Peyer's patch (tissue), 4 donors: ENCODE data around the gene TBL3. TPM values are rescaled to one million over a fixed set of nuclear protein-coding genes. Genes with fewer than 3 reads are reported as not detected.

Source experiments
- DNase-seq, 3 donors: peaks; one replicate each; pipeline ENCODE4 v3.0.0-alpha.2; 2017 to 2019
- H3K27ac ChIP-seq, 4 donors: fragments of 200-600 bp; sonication (generic); one replicate each; pipeline ENCODE4 v1.5.1; 2016 to 2019
- H3K27me3 ChIP-seq, 2 donors: fragments of 200-600 bp; sonication (generic); one replicate each; pipeline ENCODE4 v1.5.1; 2019
- H3K36me3 ChIP-seq, 3 donors: fragments of 200-600 bp; sonication (generic); one replicate each; pipeline ENCODE4 v1.5.1; 2016 to 2019
- H3K4me1 ChIP-seq, 4 donors: fragments of 200-600 bp; sonication (generic); one replicate each; pipeline ENCODE4 v1.5.1; 2016 to 2019
- H3K4me3 ChIP-seq, 4 donors: fragments of 200-600 bp; sonication (generic); 1 replicate in 3 of 4; 2 replicates in 1 of 4; pipeline ENCODE4 v1.5.1; 2016 to 2019; ENCODE audit warnings: mild to moderate bottlenecking in 1 of 4
- H3K9me3 ChIP-seq, 4 donors: fragments of 200-600 bp; sonication (generic); one replicate each; pipeline ENCODE4 v1.5.1; 2016 to 2019; ENCODE audit warnings: mild to moderate bottlenecking in 1 of 4
- POLR2A ChIP-seq, 2 donors: fragments of 450-650 bp; IDR thresholded peaks; one replicate each; pipeline ENCODE4 v1.5.1; 2017; ENCODE audit warnings: antibody characterized with exemption in 2 of 2, mild to moderate bottlenecking in 2 of 2, moderate library complexity in 2 of 2
- total RNA-seq, 4 donors: library from RNA; depleted of rRNA; stranded (reverse); fragments of >200 nt; gene quantifications; one replicate each; pipeline ENCODE4 v1.1.0, GENCODE V29; 2016
- TF ChIP-seq, protein P1 (sequence below), 6 experiments: fragments of 450-650 bp in 4 of 6; fragments of 200-600 bp in 2 of 6; sonication (generic) in 1 of 6; IDR thresholded peaks; one replicate each; pipeline ENCODE4 v1.5.1; 2017 to 2019; ENCODE audit warnings: antibody characterized with exemption in 6 of 6, mild to moderate bottlenecking in 3 of 6, moderate library complexity in 1 of 6

The TBL3 gene
- total RNA-seq, 4 donors from 2014 or later = 19.8 to 50.8 (median 39.1) TPM

DNA sequence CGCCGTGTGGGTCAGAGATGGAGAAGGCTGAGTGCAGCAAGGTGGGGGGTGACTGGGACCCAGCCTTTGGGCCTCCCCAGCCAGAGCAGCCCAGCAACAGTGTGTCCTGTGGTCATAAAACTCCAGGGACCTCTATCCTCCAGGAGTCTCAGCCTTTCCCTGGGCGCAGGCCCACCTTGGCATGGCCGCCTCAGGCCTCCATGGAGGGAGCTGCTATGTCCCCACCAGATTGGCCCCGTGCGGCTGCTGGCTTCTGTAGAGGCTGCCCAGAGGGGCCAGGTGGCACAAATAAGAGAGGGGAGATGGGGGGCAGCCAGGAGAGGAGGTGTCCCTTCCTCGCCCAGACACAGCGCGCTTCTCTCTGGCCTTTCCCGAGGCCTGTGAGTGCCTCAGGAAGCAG lies 15.3 kb downstream of the TBL3 start:
- peaks cover 0 to 23% (median 0%) of the 10 kb centered on the region in 3 donors for H3K36me3 ChIP-seq
- no peak overlapping the region for H3K27ac ChIP-seq
- peaks cover 3 to 69% (median 31%) of the 10 kb centered on the region in 4 donors for H3K4me1 ChIP-seq
- no peak overlapping the region for H3K4me3 ChIP-seq
- peaks cover 0 to 22% of the 10 kb centered on the region in 2 donors for H3K27me3 ChIP-seq
- H3K9me3 ChIP-seq = no peaks in the 10 kb centered on the region
- no peak for DNase-seq
- TF ChIP-seq, protein P1, sequence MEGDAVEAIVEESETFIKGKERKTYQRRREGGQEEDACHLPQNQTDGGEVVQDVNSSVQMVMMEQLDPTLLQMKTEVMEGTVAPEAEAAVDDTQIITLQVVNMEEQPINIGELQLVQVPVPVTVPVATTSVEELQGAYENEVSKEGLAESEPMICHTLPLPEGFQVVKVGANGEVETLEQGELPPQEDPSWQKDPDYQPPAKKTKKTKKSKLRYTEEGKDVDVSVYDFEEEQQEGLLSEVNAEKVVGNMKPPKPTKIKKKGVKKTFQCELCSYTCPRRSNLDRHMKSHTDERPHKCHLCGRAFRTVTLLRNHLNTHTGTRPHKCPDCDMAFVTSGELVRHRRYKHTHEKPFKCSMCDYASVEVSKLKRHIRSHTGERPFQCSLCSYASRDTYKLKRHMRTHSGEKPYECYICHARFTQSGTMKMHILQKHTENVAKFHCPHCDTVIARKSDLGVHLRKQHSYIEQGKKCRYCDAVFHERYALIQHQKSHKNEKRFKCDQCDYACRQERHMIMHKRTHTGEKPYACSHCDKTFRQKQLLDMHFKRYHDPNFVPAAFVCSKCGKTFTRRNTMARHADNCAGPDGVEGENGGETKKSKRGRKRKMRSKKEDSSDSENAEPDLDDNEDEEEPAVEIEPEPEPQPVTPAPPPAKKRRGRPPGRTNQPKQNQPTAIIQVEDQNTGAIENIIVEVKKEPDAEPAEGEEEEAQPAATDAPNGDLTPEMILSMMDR (IDR thresholded peaks at IDR 0.05) = no peak
- no peak for TF ChIP-seq POLR2A (IDR thresholded peaks at IDR 0.05)

DNA sequence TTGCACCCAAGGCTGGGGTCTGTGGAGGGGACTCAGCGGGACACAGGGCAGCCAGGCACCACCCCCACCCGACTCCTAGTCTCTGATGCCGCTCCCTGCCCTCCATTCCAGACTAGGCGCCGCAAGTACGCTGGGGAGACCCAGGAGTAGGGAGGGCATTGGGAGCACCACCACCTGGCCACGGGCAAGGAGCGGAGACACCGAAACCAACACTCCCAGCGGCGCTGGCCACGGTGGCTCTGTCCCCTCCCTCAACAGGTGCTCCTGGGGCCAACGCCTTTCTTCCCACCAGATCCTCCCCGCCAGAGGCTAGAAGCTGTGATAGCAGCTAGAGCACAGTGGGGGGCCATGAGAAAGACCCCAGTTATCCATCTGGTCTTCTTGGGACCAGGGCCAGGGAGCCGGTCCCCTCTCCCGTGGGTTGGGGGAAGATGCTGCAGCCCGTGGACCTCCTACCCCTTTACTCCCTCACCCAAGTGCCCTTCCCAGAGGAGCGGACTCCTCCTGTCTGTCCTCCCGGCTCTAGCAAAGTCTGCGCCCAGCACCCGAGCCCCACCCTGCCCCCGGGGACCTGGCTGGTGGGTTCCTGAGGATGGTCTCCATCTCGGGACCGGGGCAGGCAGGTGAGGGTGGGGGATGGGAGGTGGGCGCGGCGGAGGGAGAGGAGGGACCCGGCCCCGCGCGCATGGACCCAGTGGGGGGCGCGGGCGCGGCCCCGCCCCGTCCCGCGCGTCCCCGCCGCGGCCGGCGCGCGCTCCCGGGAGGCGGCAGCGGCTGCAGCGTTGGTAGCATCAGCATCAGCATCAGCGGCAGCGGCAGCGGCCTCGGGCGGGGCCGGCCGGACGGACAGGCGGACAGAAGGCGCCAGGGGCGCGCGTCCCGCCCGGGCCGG lies 17.6 kb downstream of the TBL3 start, which contains the start of gene SYNGR3:
TSS of gene SYNGR3 (plus strand) at position 762 of the 892 bp plus-strand sequence. CDS start 133 bp downstream, outside the sequence.
- Histone ChIP-seq H3K4me3 (peak within 1 kb of the TSS; percentile 46 to 71 (median 52)), H3K27ac (peak within 1 kb of the TSS; percentile 4 to 85 (median 80))
- no peak for TF ChIP-seq POLR2A (IDR thresholded peaks at IDR 0.05)
- TF ChIP-seq, protein P1 (IDR thresholded peaks at IDR 0.05) = no peak

DNA sequence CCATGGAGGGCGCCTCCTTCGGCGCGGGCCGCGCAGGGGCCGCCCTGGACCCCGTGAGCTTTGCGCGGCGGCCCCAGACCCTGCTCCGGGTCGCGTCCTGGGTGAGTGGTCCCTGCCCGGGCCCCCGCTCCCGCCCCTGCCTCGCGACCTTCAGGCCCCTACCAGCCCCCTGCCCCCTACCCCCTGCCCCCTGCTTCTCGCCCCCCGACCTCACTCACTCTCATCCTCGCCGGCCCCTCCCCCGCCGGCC lies 18.2 kb downstream of the TBL3 start:
- TF ChIP-seq, protein P1 (IDR thresholded peaks at IDR 0.05) = no peak
- TF ChIP-seq POLR2A (IDR thresholded peaks at IDR 0.05) = no peak

More for the DNA sequence above, 17.6 kb downstream of the TBL3 start, which contains the start of gene SYNGR3:
- Histone ChIP-seq H3K27me3 (peaks cover 0 to 22% of the 10 kb centered on the region in 2 donors), H3K4me1 (peaks cover 3 to 57% (median 24%) of the 10 kb centered on the region in 4 donors), H3K36me3 (peaks cover 0 to 23% (median 0%) of the 10 kb centered on the region in 3 donors), H3K9me3 (peaks cover 0 to 4% (median 0%) of the 10 kb centered on the region in 4 donors)
- DNase-seq = peak in 1 of 3 donors; percentile 23

DNA sequence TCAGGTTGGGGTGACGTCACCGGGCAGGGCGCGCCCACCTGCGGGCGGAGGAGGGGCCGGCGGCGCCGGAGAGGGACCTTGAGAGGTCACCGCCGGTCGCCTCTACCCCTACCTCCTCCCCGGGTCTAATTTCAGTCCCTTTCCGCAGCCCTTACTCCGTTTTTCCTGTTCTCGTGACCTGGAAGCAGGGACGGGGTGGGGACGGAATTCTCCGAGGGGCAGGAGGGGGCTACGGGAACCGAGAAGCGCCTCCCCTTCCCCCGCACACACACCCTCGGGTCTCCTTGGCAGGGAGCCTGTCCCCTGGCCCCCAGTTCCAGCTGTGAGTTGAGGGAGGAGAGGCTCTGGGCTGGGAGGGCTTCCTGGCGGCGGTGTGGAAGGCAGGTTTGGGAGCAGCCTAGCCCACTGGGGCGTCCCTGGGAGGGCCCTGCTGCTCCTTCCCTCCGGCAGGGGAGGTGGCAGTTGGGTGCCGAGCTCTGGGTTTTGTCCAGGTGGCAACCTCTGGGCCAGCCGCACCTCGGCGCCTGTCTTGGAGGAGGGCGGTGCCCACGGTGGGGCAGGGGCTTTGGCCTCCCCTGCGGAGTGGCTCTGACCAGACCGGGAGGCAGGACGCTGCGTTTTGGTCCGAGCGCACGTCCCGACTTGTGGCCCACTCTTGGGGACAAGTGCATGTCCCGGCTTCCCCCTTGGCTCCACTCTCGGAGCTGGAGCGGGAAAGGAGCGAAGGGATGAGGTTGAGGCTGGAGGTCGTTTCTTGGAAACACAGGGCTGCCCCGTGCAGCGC lies 18.7 kb downstream of the TBL3 start:
- H3K27me3 ChIP-seq = peaks cover 0 to 22% of the 10 kb centered on the region in 2 donors
- DNase-seq = peak in 2 of 3 donors; percentile 86 to 90

More for the DNA sequence above, 18.2 kb downstream of the TBL3 start:
- DNase-seq = no peak
- H3K27me3 ChIP-seq = peaks cover 0 to 22% of the 10 kb centered on the region in 2 donors
- peak overlapping the region in 3 of 4 donors; percentile 4 to 85 (median 81) for H3K27ac ChIP-seq
- H3K9me3 ChIP-seq = peaks cover 0 to 4% (median 0%) of the 10 kb centered on the region in 4 donors
- peak overlapping the region; percentile 46 to 71 (median 52) for H3K4me3 ChIP-seq
- H3K4me1 ChIP-seq = peaks cover 3 to 51% (median 20%) of the 10 kb centered on the region in 4 donors
- H3K36me3 ChIP-seq = peaks cover 0 to 23% (median 0%) of the 10 kb centered on the region in 3 donors

More for the DNA sequence above, 18.7 kb downstream of the TBL3 start:
- peaks cover 3 to 46% (median 16%) of the 10 kb centered on the region in 4 donors for H3K4me1 ChIP-seq
- H3K9me3 ChIP-seq = peaks cover 0 to 4% (median 0%) of the 10 kb centered on the region in 4 donors
- peak overlapping the region; percentile 46 to 71 (median 52) for H3K4me3 ChIP-seq
- peak overlapping the region; percentile 4 to 85 (median 80) for H3K27ac ChIP-seq
- H3K36me3 ChIP-seq = peaks cover 0 to 22% (median 0%) of the 10 kb centered on the region in 3 donors
- TF ChIP-seq, protein P1 (IDR thresholded peaks at IDR 0.05) = no peak
- no peak for TF ChIP-seq POLR2A (IDR thresholded peaks at IDR 0.05)
